ENCODE results near the gene FOXD2. TPM values are rescaled to one million over a fixed set of nuclear protein-coding genes. Genes with fewer than 3 reads are reported as not detected.

The FOXD2 gene
- total and polyA plus RNA-seq, 11 donors: 0.01 to 0.14 (median 0.08) TPM; not detected in 4

DNA sequence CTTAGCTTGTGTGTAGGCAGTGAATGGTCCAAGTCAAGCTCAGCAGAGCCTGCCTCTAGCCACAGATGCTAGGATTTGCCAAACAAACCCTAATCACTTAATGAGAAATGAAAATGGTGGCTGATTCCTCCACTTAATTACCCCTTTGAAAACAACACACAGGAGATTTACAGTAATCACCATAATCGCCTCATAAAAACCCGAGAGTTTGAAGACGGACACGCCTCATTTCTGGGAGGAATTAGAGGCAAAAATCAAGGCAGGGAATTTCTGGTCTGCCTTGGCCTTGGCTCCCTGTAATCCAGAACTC is 38.0 kb upstream of the FOXD2 start:
- Histone ChIP-seq H3K9me3 (no peaks in the 10 kb centered on the region), H3K36me3 (no peaks in the 10 kb centered on the region), H3K4me1 (no peaks in the 10 kb centered on the region), H3K4me3 (no peak overlapping the region), H3K27me3 (peaks cover 0 to 51% (median 7%) of the 10 kb centered on the region in 9 donors), H3K27ac (no peak overlapping the region)
- WGBS, 4 donors: 91 to 96% (median 95%) methylated on average over 4 of the region's 4 CpGs
- no peak for DNase-seq
- TF ChIP-seq, protein P1, sequence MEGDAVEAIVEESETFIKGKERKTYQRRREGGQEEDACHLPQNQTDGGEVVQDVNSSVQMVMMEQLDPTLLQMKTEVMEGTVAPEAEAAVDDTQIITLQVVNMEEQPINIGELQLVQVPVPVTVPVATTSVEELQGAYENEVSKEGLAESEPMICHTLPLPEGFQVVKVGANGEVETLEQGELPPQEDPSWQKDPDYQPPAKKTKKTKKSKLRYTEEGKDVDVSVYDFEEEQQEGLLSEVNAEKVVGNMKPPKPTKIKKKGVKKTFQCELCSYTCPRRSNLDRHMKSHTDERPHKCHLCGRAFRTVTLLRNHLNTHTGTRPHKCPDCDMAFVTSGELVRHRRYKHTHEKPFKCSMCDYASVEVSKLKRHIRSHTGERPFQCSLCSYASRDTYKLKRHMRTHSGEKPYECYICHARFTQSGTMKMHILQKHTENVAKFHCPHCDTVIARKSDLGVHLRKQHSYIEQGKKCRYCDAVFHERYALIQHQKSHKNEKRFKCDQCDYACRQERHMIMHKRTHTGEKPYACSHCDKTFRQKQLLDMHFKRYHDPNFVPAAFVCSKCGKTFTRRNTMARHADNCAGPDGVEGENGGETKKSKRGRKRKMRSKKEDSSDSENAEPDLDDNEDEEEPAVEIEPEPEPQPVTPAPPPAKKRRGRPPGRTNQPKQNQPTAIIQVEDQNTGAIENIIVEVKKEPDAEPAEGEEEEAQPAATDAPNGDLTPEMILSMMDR (IDR thresholded peaks at IDR 0.05): no peak
- no peak for TF ChIP-seq POLR2A (IDR thresholded peaks at IDR 0.05)
- no peak for ATAC-seq
- intact Hi-C loops (cut with DNase I): no loop called here

DNA sequence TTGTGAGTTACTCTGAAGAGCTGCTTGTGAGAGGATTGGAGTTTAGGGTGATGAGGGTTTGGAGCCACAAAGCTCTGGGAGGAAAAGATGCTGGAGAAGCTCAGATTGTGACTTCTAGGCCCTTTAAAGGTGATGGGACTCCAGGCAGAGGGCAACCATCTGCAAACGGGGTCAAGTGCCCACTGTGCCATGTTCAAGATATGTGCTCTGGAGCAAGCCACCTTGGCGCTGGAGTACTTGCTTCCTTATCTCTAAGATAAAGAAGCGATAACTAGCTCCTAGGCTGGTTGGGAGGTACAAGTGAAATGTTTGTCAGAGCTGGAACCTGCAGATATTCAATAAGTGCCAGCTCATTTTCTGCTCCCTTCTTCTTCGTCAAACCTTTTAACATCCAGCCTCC is 36.1 kb upstream of the FOXD2 start:
- no peak overlapping the region for H3K27ac ChIP-seq
- H3K36me3 ChIP-seq: no peaks in the 10 kb centered on the region
- TF ChIP-seq POLR2A (IDR thresholded peaks at IDR 0.05): no peak
- TF ChIP-seq, protein P1 (IDR thresholded peaks at IDR 0.05): no peak
- H3K9me3 ChIP-seq: no peaks in the 10 kb centered on the region
- ATAC-seq (no peak), DNase-seq (no peak)
- 61 to 77% (median 63%) methylated on average over 4 of the region's 4 CpGs for WGBS, 4 donors
- intact Hi-C loops (cut with DNase I): no loop called here
- H3K4me1 ChIP-seq: no peaks in the 10 kb centered on the region
- H3K27me3 ChIP-seq: peaks cover 0 to 49% (median 7%) of the 10 kb centered on the region in 9 donors
- H3K4me3 ChIP-seq: no peak overlapping the region

DNA sequence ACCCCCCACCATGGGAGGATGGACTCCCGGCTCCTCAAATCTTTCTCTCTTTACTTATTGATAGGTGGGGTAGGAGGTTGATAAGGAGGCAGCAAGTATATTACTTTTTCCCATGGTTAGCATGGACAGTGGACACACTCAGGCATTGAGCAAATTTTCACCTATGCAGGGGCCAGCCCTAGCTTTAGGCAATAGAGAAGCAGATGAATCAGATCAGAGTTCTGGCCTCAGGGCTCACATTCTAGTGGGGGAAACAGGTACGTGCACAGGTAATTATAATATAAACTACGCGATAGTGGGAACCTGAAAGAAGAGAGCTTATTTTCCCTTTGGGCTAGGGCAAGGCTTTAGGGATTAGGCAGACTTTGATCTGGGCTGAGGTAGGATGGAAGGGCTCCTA is 35.3 kb upstream of the FOXD2 start:
- 89 to 91% (median 90%) methylated on average over 4 of the region's 4 CpGs for WGBS, 4 donors
- H3K4me3 ChIP-seq: no peak overlapping the region
- TF ChIP-seq POLR2A (IDR thresholded peaks at IDR 0.05): no peak
- TF ChIP-seq, protein P1 (IDR thresholded peaks at IDR 0.05): no peak
- intact Hi-C loops (cut with DNase I): no loop called here
- ATAC-seq: no peak
- H3K27ac ChIP-seq: no peak overlapping the region
- no peaks in the 10 kb centered on the region for H3K4me1 ChIP-seq
- H3K9me3 ChIP-seq: no peaks in the 10 kb centered on the region
- H3K27me3 ChIP-seq: peaks cover 0 to 44% (median 7%) of the 10 kb centered on the region in 9 donors
- DNase-seq: no peak
- no peaks in the 10 kb centered on the region for H3K36me3 ChIP-seq

DNA sequence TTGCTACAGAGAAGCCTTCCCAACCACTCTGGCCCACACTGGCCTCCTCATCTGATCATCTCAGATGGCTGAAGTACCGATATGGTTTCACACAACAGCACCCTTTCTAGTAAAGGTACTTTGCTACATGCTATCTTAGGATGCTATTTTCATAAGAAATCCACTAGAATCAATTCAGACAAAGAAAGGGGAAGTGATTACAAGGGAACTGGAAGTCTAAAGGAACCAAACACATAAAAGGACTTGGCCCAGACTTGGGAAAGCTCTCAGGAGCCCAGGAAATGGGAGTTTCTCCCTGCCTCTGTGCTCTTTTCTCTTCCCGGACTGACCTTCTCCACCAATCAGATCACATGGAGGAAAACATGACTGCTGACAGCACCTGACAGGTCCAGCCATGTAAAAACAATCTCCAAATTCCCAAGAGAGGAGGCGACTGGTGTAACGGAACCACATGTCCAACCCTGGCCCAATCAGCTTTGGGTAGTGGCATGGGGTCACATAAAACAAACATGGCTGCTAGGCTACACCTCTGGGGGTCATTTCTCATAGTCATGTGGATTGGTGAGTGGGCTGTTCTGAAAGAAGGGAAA is 34.4 kb upstream of the FOXD2 start:
- Histone ChIP-seq H3K36me3 (no peaks in the 10 kb centered on the region), H3K9me3 (no peaks in the 10 kb centered on the region), H3K4me1 (no peaks in the 10 kb centered on the region), H3K4me3 (no peak overlapping the region), H3K27ac (no peak overlapping the region), H3K27me3 (peaks cover 0 to 41% (median 7%) of the 10 kb centered on the region in 9 donors)
- TF ChIP-seq POLR2A (IDR thresholded peaks at IDR 0.05): no peak
- TF ChIP-seq, protein P1 (IDR thresholded peaks at IDR 0.05): no peak
- WGBS, 4 donors: 75 to 86% (median 78%) methylated on average over 4 of the region's 4 CpGs
- DNase-seq: no peak
- intact Hi-C loops (cut with DNase I): no loop called here
- ATAC-seq: no peak
